ENCODE data around the gene PLTP. TPM values are rescaled to one million over a fixed set of nuclear protein-coding genes. Genes with fewer than 3 reads are reported as not detected.
"Not testable (repeated sequence)": the region's sequence is repeated elsewhere in the genome, so short reads cannot be mapped to it uniquely, and the experiment has no call there.

Gene PLTP
- total RNA-seq = 156 TPM
- long read RNA-seq, transcript PLTP-203 (16 exons, 1,743 nt) = major isoform, 149 of 168 reads
- long read RNA-seq, partial matches to known transcripts = 10 of 168 reads
- long read RNA-seq, other reads (novel, unspliced or antisense) = 7 of 168 reads

- peak; percentile 78 for ATAC-seq
- intact Hi-C loops (cut with DNase I) = loop anchor here (2.0 kb wide), 1 partner anchor 23 kb away; the partner anchor contains the start of gene PCIF1
Observed at GRCh38 chr20:45911486-45912343, at the start of gene PLTP. Gene PLTP, minus strand, starts transcription at chr20:45912155. Its CDS starts 703 bp downstream, at chr20:45911452.

GRCh38 chr20:45959956-45960630, 48.1 kb upstream of the PLTP start:
- DNase-seq (ENCODE audit: missing footprints) = no peak
- intact Hi-C loops (cut with DNase I) = no loop called here
- ATAC-seq = no peak

More at GRCh38 chr20:45911486-45912343, at the start of gene PLTP:
- DNase-seq (ENCODE audit: missing footprints) = peak; percentile 90

GRCh38 chr20:45959126-45959525, 47.2 kb upstream of the PLTP start:
- DNase-seq (ENCODE audit: missing footprints) (peak; percentile 26), ATAC-seq (no peak)
- intact Hi-C loops (cut with DNase I) = no loop called here

- ATAC-seq = no peak
- intact Hi-C loops (cut with DNase I) = no loop called here
- no peak for DNase-seq (ENCODE audit: missing footprints)
Observed at GRCh38 chr20:45958593-45958992, 46.6 kb upstream of the PLTP start.

GRCh38 chr20:45957021-45957941, 45.3 kb upstream of the PLTP start:
- ATAC-seq = no peak
- DNase-seq (ENCODE audit: missing footprints) = peak; percentile 44
- intact Hi-C loops (cut with DNase I) = no loop called here

GRCh38 chr20:45956326-45956725, 44.4 kb upstream of the PLTP start:
- DNase-seq (ENCODE audit: missing footprints); intact Hi-C loops (cut with DNase I); ATAC-seq: not testable (repeated sequence)

GRCh38 chr20:45953672-45954071, 41.7 kb upstream of the PLTP start:
- DNase-seq (ENCODE audit: missing footprints) = peak; percentile 16
- no peak for ATAC-seq
- intact Hi-C loops (cut with DNase I) = no loop called here

- peak; percentile 9 for DNase-seq (ENCODE audit: missing footprints)
- no peak for ATAC-seq
- intact Hi-C loops (cut with DNase I) = no loop called here
Observed at GRCh38 chr20:45952861-45953260, 40.9 kb upstream of the PLTP start.

- intact Hi-C loops (cut with DNase I) = no loop called here
- DNase-seq (ENCODE audit: missing footprints) (no peak), ATAC-seq (no peak)
Observed at GRCh38 chr20:45951925-45952834, 40.2 kb upstream of the PLTP start.

- DNase-seq (ENCODE audit: missing footprints) (peak; percentile 62), ATAC-seq (no peak)
- intact Hi-C loops (cut with DNase I) = no loop called here
Observed at GRCh38 chr20:45950330-45950646, 38.3 kb upstream of the PLTP start.

- no peak for ATAC-seq
- DNase-seq (ENCODE audit: missing footprints) = peak; percentile 56
- intact Hi-C loops (cut with DNase I) = no loop called here
Observed at GRCh38 chr20:45949542-45950329, 37.8 kb upstream of the PLTP start.

GRCh38 chr20:45948742-45949541, 37.0 kb upstream of the PLTP start:
- DNase-seq (ENCODE audit: missing footprints) (peak; percentile 66), ATAC-seq (no peak)
- intact Hi-C loops (cut with DNase I) = no loop called here

- DNase-seq (ENCODE audit: missing footprints) (no peak), ATAC-seq (no peak)
Observed at GRCh38 chr20:45948261-45948733, 36.3 kb upstream of the PLTP start.

GRCh38 chr20:45947110-45947866, 35.3 kb upstream of the PLTP start:
- ATAC-seq = no peak
- intact Hi-C loops (cut with DNase I) = no loop called here

More at GRCh38 chr20:45948261-45948733, 36.3 kb upstream of the PLTP start:
- intact Hi-C loops (cut with DNase I) = no loop called here

GRCh38 chr20:45946149-45946970, 34.4 kb upstream of the PLTP start:
- peak; percentile 69 for DNase-seq (ENCODE audit: missing footprints)
- intact Hi-C loops (cut with DNase I) = no loop called here
- ATAC-seq = peak; percentile 41

More at GRCh38 chr20:45947110-45947866, 35.3 kb upstream of the PLTP start:
- peak; percentile 26 for DNase-seq (ENCODE audit: missing footprints)

All from Right ventricle myocardium inferior (tissue), 1 donor.